NCI-H1105 (cell line): ENCODE results near the gene TOMM70.

Experiments
- DNase-seq: peaks from one replicate; lab custom pipeline; 2025; lab: John Stamatoyannopoulos, UW

Gene TOMM70

DNA sequence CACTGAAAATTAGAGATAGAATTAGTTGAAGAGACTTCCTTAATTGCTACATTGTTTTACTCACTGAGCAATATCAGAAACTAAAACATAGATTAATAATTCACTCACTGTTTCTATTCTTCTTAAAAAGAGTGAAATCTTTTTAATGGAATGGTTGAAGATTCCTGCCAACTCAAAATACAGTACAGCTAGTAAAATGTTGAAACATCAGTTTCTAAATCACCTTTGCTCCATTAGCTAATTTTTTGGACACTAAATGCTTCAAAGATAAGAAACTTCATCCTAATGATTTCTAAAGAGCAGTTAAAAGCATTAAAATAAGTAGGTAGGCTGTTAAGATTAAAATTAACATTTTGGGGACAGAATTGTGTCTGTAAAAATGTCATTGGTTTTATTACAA lies 76.8 kb downstream of the TOMM70 start:
- DNase-seq: no peak

DNA sequence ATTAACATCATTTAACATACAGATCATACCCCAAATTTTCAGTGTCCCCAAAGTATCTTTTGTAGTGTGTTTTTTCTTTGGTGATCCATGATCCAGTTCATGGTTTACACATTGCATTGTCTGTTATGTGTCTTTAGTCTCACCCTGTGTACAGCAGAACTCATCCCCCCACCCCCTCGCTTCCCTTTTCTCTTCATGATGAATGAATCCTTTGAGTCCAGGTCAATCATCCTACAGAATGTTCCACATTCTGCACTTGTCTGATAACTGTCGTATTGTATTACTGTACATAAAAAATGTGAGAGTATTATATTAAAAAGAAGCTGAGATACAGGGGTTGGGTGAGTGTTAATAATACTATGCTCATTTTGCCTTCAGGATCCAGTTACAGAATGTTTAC lies 80.9 kb downstream of the TOMM70 start:
- DNase-seq: no peak

DNA sequence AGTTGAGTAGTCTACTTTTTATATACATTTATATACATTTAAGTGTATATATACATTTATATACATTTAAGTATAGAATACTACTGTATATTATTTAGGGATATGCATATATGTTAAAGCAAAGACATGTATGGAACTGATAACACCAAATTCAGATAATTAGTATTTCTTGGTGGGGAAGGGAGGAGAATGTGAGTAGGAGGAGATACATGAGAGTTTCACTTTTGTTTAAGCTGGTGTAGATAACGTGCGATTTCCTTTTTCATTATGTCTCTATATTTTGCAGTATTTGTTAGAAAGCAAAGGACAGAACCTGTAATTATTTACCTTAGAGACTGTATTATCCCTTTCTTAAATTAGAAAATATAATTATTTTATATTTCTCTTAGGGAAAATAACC lies 83.0 kb downstream of the TOMM70 start:
- no peak for DNase-seq

DNA sequence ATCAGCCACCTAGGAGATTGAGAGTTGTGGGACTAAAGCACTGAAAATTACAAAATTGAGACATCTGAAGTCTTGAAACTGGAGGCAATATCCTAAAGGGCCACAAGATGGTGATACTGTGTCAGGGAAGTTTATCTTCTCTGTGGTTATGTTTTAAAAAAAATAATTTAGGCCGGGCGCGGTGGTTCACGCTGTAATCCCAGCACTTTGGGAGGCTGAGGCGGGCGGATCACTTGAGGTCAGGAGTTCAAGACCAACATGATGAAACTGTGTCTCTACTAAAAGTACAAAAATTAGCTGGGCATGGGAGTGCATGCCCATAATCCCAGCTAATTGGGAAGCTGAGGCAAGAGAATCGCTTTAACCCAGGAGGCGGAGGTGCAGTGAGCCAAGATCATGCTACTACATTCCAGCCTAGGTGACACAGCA lies 84.2 kb downstream of the TOMM70 start:
- no peak for DNase-seq
